Activated T-cell treated with anti-CD3 and anti-CD28 coated beads, Interleukin-2, amount 50 U/mL, for 72 hours (primary cell): Measurements from ENCODE around the gene SUSD1. TPM values are rescaled to one million over a fixed set of nuclear protein-coding genes. Genes with fewer than 3 reads are reported as not detected.
A peak's percentile ranks its signal among the peaks of the same experiment; 100 is the strongest.
"Not testable (repeated sequence)": the region's sequence is repeated elsewhere in the genome, so short reads cannot be mapped to it uniquely, and the experiment has no call there.

Experiments used
- ATAC-seq, 2 donors: fragments of 150-1000 bp; cut with Tn5 transposase; replicated peaks in 1 of 2; 2 replicates each; pipeline ENCODE4 v1.10.0; 2021; ENCODE audit warnings: moderate library complexity in 2 of 2, mild to moderate bottlenecking in 1 of 2
- DNase-seq, 2 donors: peaks; one replicate each; pipeline ENCODE4 v3.0.0; 2021 to 2022; ENCODE audit warnings: mixed read lengths in 1 of 2
- H3K27ac Mint-ChIP-seq: one replicate; pipeline ENCODE4 v1.8.0; 2022; ENCODE audit warnings: mild to moderate bottlenecking, moderate library complexity, mixed read lengths
- H3K27me3 Mint-ChIP-seq: one replicate; pipeline ENCODE4 v1.8.0; 2022; ENCODE audit warnings: low read depth, mixed read lengths
- H3K36me3 Mint-ChIP-seq, 2 donors: one replicate each; pipeline ENCODE4 v1.8.0; 2022; ENCODE audit warnings: mixed read lengths in 2 of 2, mild to moderate bottlenecking in 1 of 2; ENCODE audit not compliant: insufficient read depth in 2 of 2
- H3K4me1 Mint-ChIP-seq: one replicate; pipeline ENCODE4 v1.8.0; 2022; ENCODE audit warnings: low read depth, mixed read lengths
- H3K4me3 Mint-ChIP-seq, 2 donors: one replicate each; pipeline ENCODE4 v1.8.0; 2022; ENCODE audit warnings: mild to moderate bottlenecking in 2 of 2, mixed read lengths in 2 of 2, moderate library complexity in 2 of 2
- H3K9me3 Mint-ChIP-seq, 2 donors: one replicate each; pipeline ENCODE4 v1.8.0; 2022; ENCODE audit warnings: mixed read lengths in 2 of 2
- total RNA-seq, 2 donors: library from RNA; stranded (reverse); gene quantifications; one replicate each; pipeline ENCODE4 v1.2.3, GENCODE V29; 2022

SUSD1 gene
- 1 to 10 TPM; 6.6 to 9.9 TPM for total RNA-seq

GRCh38 chr9:112174965-112175795 is at the start of gene SUSD1:
SUSD1 (minus strand) TSS chr9:112175297; CDS start chr9:112175235, 62 bp downstream.
- DNase-seq (peak; percentile 39 to 52), ATAC-seq (peak; percentile 66 to 70)
- Mint-ChIP-seq H3K36me3 (peaks cover 5 to 6% of the 10 kb centered on the region in 2 donors), H3K4me1 (peaks cover 34% of the 10 kb centered on the region), H3K27ac (peak within 1 kb of the TSS; percentile 52), H3K9me3 (no peaks in the 10 kb centered on the region), H3K27me3 (peaks cover 33% of the 10 kb centered on the region), H3K4me3 (peak within 1 kb of the TSS; percentile 90 to 91)

- H3K9me3 Mint-ChIP-seq: no peaks in the 10 kb centered on the region
- no peak overlapping the region for H3K4me3 Mint-ChIP-seq
- H3K36me3 Mint-ChIP-seq: peaks cover 2 to 28% of the 10 kb centered on the region in 2 donors
- H3K27me3 Mint-ChIP-seq: no peaks in the 10 kb centered on the region
- peaks cover 19% of the 10 kb centered on the region for H3K4me1 Mint-ChIP-seq
- peak; percentile 86 to 93 for ATAC-seq
- DNase-seq: peak in 1 of 2 donors; percentile 10
- H3K27ac Mint-ChIP-seq: no peak overlapping the region
These were observed 49.5 kb upstream of the SUSD1 start for GRCh38 chr9:112224401-112225289.

GRCh38 chr9:112218908-112219307 is 43.8 kb upstream of the SUSD1 start:
- ATAC-seq: peak; percentile 85 to 92
- peak overlapping the region; percentile 4 for H3K27ac Mint-ChIP-seq
- peaks cover 4 to 12% of the 10 kb centered on the region in 2 donors for H3K36me3 Mint-ChIP-seq
- H3K4me3 Mint-ChIP-seq: peak overlapping the region; percentile 25 to 41
- peak; percentile 6 to 25 for DNase-seq
- H3K9me3 Mint-ChIP-seq: no peaks in the 10 kb centered on the region
- H3K4me1 Mint-ChIP-seq: peaks cover 34% of the 10 kb centered on the region
- H3K27me3 Mint-ChIP-seq: no peaks in the 10 kb centered on the region

DNA sequence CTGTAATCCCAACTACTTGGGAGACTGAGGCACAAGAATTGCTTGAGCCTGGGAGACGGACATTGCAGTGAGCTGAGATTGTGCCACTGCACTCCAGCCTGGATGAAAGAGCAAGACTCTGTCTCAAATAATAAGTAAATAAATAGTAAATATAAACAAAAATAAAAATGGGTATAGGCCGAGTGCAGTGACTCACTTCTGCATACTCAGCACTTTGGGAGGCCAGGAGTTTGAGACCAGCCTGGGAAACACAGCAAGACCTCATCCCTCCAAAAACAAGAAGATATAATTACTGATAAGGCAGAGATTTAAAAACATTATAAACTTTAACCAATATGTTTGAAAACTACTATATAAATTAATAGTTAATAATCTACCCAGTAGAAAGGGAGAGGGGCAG is 37.8 kb upstream of the SUSD1 start:
- peaks cover 16 to 43% of the 10 kb centered on the region in 2 donors for H3K36me3 Mint-ChIP-seq
- ATAC-seq (no peak), DNase-seq (no peak)
- H3K9me3 Mint-ChIP-seq: peaks cover 8 to 15% of the 10 kb centered on the region in 2 donors
- peaks cover 8% of the 10 kb centered on the region for H3K4me1 Mint-ChIP-seq
- H3K4me3 Mint-ChIP-seq: no peak overlapping the region
- no peak overlapping the region for H3K27ac Mint-ChIP-seq
- no peaks in the 10 kb centered on the region for H3K27me3 Mint-ChIP-seq

DNA sequence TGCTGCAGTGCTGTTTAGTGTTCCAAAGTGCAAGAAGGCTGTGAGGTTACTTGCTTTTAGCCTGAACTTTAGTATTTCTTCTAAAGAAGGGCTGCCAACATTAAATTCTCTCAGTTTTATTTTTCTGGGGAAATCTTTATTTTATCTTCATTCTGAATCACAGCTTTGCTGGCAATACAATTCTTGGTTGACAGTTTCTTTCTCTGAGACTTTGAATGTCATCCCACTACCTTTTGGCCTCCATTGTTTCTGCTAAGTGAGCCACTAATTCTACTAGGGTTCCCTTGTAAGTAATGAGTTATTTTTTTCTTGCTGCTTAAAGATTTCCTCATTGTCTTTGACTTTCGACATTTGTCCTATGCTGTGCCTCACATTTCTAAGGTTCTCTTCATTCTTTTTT is 32.4 kb upstream of the SUSD1 start:
- Mint-ChIP-seq H3K4me3 (no peak overlapping the region), H3K27me3 (no peaks in the 10 kb centered on the region), H3K9me3 (peaks cover 18 to 22% of the 10 kb centered on the region in 2 donors), H3K27ac (no peak overlapping the region), H3K4me1 (no peaks in the 10 kb centered on the region), H3K36me3 (peaks cover 24 to 41% of the 10 kb centered on the region in 2 donors)
- ATAC-seq: no peak
- no peak for DNase-seq

- no peak overlapping the region for H3K4me3 Mint-ChIP-seq
- H3K27ac Mint-ChIP-seq: no peak overlapping the region
- no peaks in the 10 kb centered on the region for H3K27me3 Mint-ChIP-seq
- H3K9me3 Mint-ChIP-seq: peaks cover 15 to 16% of the 10 kb centered on the region in 2 donors
- peaks cover 5% of the 10 kb centered on the region for H3K4me1 Mint-ChIP-seq
- H3K36me3 Mint-ChIP-seq: peaks cover 16 to 17% of the 10 kb centered on the region in 2 donors
- ATAC-seq (no peak), DNase-seq (no peak)
These were observed 28.4 kb upstream of the SUSD1 start for GRCh38 chr9:112203536-112203935.

GRCh38 chr9:112200711-112201110 is 25.6 kb upstream of the SUSD1 start:
- no peak for DNase-seq
- Mint-ChIP-seq H3K4me3 (no peak overlapping the region), H3K27ac (no peak overlapping the region), H3K27me3 (no peaks in the 10 kb centered on the region), H3K36me3 (peaks cover 1 to 5% of the 10 kb centered on the region in 2 donors), H3K9me3 (peaks cover 4 to 5% of the 10 kb centered on the region in 2 donors), H3K4me1 (peaks cover 5% of the 10 kb centered on the region)
- no peak for ATAC-seq

GRCh38 chr9:112198646-112199045 is 23.5 kb upstream of the SUSD1 start:
- peaks cover 3 to 4% of the 10 kb centered on the region in 2 donors for H3K9me3 Mint-ChIP-seq
- peaks cover 5% of the 10 kb centered on the region for H3K4me1 Mint-ChIP-seq
- no peak overlapping the region for H3K27ac Mint-ChIP-seq
- no peak for ATAC-seq
- no peaks in the 10 kb centered on the region for H3K27me3 Mint-ChIP-seq
- H3K4me3 Mint-ChIP-seq: no peak overlapping the region
- H3K36me3 Mint-ChIP-seq: peaks cover 0 to 1% of the 10 kb centered on the region in 2 donors
- DNase-seq: no peak

DNA sequence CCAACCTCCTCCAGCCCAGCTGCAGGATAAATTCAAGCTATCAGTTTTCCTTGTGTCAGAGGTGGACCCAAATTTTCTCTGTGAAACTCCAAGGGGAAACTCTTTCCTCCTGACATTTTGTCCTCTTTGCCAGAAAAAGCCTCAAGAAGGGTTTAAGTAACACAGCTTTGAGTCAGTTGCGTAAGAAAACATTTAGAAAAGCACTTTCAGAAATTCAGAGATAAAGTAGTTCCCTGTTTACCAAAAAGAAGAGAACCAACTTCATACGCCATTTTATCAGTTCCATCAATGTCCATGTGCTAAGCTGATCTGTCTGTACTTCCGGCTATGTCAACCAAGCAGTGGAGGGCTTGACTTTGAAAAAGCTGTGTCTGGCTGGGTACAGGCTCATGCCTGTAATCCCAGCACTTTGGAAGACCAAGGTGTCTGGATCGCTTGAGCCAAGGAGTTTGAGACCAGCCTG is 19.9 kb upstream of the SUSD1 start:
- Mint-ChIP-seq H3K9me3 (peaks cover 0 to 3% of the 10 kb centered on the region in 2 donors), H3K4me1 (peaks cover 5% of the 10 kb centered on the region), H3K4me3 (no peak overlapping the region), H3K27me3 (no peaks in the 10 kb centered on the region), H3K27ac (no peak overlapping the region), H3K36me3 (peaks cover 0 to 1% of the 10 kb centered on the region in 2 donors)
- ATAC-seq (no peak), DNase-seq (no peak)

DNA sequence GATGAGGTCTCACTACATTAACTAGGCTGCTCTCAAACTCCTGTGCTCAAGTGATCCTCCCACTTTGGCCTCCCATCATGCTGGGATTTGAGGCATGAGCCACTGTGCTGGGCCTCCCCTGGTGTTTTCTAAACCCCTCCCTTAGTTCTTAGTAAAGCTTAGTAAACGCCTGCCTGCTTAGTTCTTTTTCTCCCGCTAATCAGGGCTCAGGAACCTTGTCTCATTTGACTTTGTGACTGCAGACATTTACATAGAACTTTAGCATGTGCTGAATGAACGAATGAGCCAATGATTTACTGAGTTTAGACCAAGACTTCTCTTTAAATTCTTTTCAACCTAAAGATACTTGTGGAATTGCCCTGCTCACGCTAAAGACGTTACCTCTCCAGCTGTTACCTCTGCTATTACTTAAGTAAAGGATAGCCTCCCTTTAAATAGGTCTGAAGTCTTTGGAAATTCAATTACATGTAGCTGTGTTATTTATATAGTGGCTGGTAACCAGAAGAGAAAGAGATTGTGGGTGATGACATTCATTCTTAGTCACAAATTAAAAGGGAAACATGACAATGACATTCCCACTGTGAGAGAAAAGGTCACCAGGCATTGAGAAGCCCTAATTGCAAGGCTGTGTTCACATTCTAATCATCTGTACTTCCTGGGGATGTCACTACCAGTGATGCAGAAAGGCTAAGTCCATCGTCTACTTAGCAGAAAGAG is 18.6 kb upstream of the SUSD1 start:
- Mint-ChIP-seq H3K4me1 (no peaks in the 10 kb centered on the region), H3K4me3 (no peak overlapping the region), H3K36me3 (peaks cover 0 to 1% of the 10 kb centered on the region in 2 donors), H3K27ac (no peak overlapping the region), H3K27me3 (no peaks in the 10 kb centered on the region), H3K9me3 (peaks cover 0 to 3% of the 10 kb centered on the region in 2 donors)
- ATAC-seq (no peak), DNase-seq (no peak)

- ATAC-seq, H3K9me3 Mint-ChIP-seq: not testable (repeated sequence)
These were observed 15.2 kb upstream of the SUSD1 start for GRCh38 chr9:112190320-112190719.

DNA sequence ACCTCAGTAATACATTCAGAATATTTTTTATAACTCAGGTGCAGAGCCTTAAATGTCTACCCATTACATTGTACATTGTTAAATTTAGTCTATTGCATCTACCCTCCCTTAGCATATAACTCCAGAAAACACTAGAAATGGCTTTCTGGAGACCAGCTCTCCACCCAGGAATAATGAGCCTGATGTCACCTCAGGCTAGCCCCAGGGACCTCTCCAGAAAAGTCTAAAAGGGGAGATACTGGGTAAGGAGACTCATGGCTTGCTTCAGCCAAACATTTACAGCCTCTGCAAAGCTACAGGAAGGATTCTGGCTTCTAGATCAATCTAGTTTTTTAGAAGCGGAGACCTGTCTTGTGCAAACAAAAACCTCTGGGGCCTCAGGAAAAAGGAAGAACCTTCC is 13.8 kb upstream of the SUSD1 start:
- ATAC-seq (no peak), DNase-seq (no peak)
- no peak overlapping the region for H3K4me3 Mint-ChIP-seq
- H3K27ac Mint-ChIP-seq: no peak overlapping the region
- H3K9me3 Mint-ChIP-seq: peaks cover 0 to 3% of the 10 kb centered on the region in 2 donors
- peaks cover 8% of the 10 kb centered on the region for H3K4me1 Mint-ChIP-seq
- H3K36me3 Mint-ChIP-seq: no peaks in the 10 kb centered on the region
- H3K27me3 Mint-ChIP-seq: no peaks in the 10 kb centered on the region

More at GRCh38 chr9:112190320-112190719, 15.2 kb upstream of the SUSD1 start:
- H3K27me3 Mint-ChIP-seq, H3K4me3 Mint-ChIP-seq, H3K36me3 Mint-ChIP-seq, H3K4me1 Mint-ChIP-seq, H3K27ac Mint-ChIP-seq, DNase-seq: not testable (repeated sequence)
